Measurements from ENCODE around the gene SKP2.

DNA sequence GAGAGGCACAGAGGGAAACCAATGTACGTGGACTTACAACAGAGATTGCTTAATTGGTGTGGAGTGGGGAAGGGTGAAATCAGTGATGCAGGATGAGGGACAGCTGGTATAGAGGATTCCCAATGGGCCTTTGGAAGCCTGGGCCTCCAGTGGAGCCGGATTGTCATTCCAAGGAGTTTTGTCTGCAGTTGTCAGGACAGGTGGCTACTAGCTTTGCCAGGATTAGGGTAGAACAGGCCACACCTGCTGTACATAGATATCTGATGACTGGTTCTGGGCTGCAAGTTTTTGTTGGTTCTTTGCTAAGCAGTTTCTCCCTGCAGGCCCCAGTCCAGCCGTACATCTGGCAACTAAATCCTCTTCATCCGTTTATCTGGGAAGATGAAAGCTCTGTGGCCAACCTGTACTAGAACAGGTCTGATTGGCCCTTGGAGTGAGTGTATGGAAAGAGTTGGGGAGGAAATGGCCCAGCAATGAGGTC, 4.2 kb downstream of the SKP2 start:
- TF ChIP-seq POLR2A (IDR thresholded peaks at IDR 0.05; ENCODE audit: low read length): no peak
- no peak for TF ChIP-seq GATA1 (IDR thresholded peaks at IDR 0.05; ENCODE audit: low read depth, low read length)

Measured in erythroblast (primary cell).